K562 (cell line): ENCODE results near the gene LIMS2. TPM values are rescaled to one million over a fixed set of nuclear protein-coding genes. Genes with fewer than 3 reads are reported as not detected.

Experiments used
- BCLAF1 ChIP-seq, 2 experiments: fragments of 450-650 bp in 1 of 2; IDR thresholded peaks; 2 replicates each; pipeline ENCODE4 v1.6.1; 2011 to 2017; ENCODE audit warnings: low read depth in 2 of 2, antibody characterized with exemption in 1 of 2, borderline replicate concordance in 1 of 2, low read length in 1 of 2, mild to moderate bottlenecking in 1 of 2, mixed read lengths in 1 of 2; ENCODE audit not compliant: control insufficient read depth in 1 of 2
- BRF2 ChIP-seq: IDR thresholded peaks from 3 replicates; pipeline ENCODE4 v1.6.1; 2011; ENCODE audit warnings: borderline replicate concordance, mild to moderate bottlenecking; ENCODE audit not compliant: insufficient read length, insufficient read depth
- CEBPZ ChIP-seq: fragments of 150-350 bp; IDR thresholded peaks from 2 replicates; pipeline ENCODE4 v1.6.1; 2014; ENCODE audit warnings: low read depth, mild to moderate bottlenecking, low read length, borderline replicate concordance
- JUN ChIP-seq, 2 experiments: sonication (generic) in 1 of 2; formaldehyde crosslinking in 1 of 2; IDR thresholded peaks; 2 replicates each; pipeline versions ENCODE4 v1.6.1 to v1.8.0; 2012 to 2022; ENCODE audit warnings: borderline replicate concordance in 2 of 2, mild to moderate bottlenecking in 2 of 2, improper control_type of control experiment in 1 of 2, low read depth in 1 of 2, low read length in 1 of 2, missing genetic modification reagents in 1 of 2
- MCM2 ChIP-seq: fragments of 450-650 bp; IDR thresholded peaks from 2 replicates; pipeline ENCODE4 v1.6.1; 2017; ENCODE audit warnings: low read depth, mild to moderate bottlenecking
- NR2C1 ChIP-seq, 2 experiments: fragments of 450-650 bp; IDR thresholded peaks; 2 replicates each; pipeline ENCODE4 v1.6.1; 2017; ENCODE audit warnings: mild to moderate bottlenecking in 2 of 2, antibody characterized with exemption in 1 of 2, inconsistent platforms in 1 of 2, missing compliant biosample characterization in 1 of 2, missing genetic modification characterization in 1 of 2
- PHF20 ChIP-seq: fragments of 450-650 bp; IDR thresholded peaks from 2 replicates; pipeline ENCODE4 v1.6.1; 2018; ENCODE audit not compliant: partially characterized antibody
- SMC3 ChIP-seq: conservative IDR thresholded peaks from 2 replicates; pipeline ENCODE4 v1.6.1; 2011; ENCODE audit warnings: low read depth, low read length, improper control_type of control experiment; ENCODE audit not compliant: insufficient read depth
- TARDBP ChIP-seq: fragments of 450-650 bp; IDR thresholded peaks from 2 replicates; pipeline ENCODE4 v1.6.1; 2016
- XRCC3 ChIP-seq: fragments of 450-650 bp; IDR thresholded peaks from 2 replicates; pipeline ENCODE4 v1.6.1; 2017; ENCODE audit warnings: mild to moderate bottlenecking, moderate library complexity
- ZMIZ1 ChIP-seq, 2 experiments: fragments of 150-350 bp in 1 of 2; IDR thresholded peaks; 2 replicates each; pipeline ENCODE4 v1.6.1; 2012 to 2016; ENCODE audit warnings: low read depth in 2 of 2, low read length in 2 of 2, mild to moderate bottlenecking in 1 of 2, moderate library complexity in 1 of 2
- ZNF184 ChIP-seq: sonication (generic); formaldehyde crosslinking; IDR thresholded peaks from 2 replicates; pipeline ENCODE4 v1.5.0; 2020; ENCODE audit warnings: missing genetic modification reagents
- ZNF217 ChIP-seq: sonication (generic); formaldehyde crosslinking; IDR thresholded peaks from 2 replicates; pipeline ENCODE4 v1.8.0; 2022; ENCODE audit warnings: mild to moderate bottlenecking, missing genetic modification reagents
- polyA plus RNA-seq, 8 experiments: library from polyadenylated mRNA; depleted of rRNA in 4 of 8; stranded (reverse) in 5 of 8; unstranded in 3 of 8; fragments of >200 nt; fragmentation: Nextera tagmentation in 2 of 8; fragmentation: Illumina TruSeq in 1 of 8; extraction: Ambion mirVana in 2 of 8; extraction: Trizol in 1 of 8; gene quantifications; 2 replicates each; pipeline versions ENCODE4 v1.2.1 to v1.2.3, GENCODE V29; 2011 to 2014; ENCODE audit warnings: inconsistent platforms in 1 of 8, missing spikeins in 1 of 8
- total RNA-seq, 7 experiments: library from RNA; depleted of rRNA in 6 of 7; stranded (reverse); fragments of >200 nt in 6 of 7; fragmentation: Illumina TruSeq in 2 of 7; extraction: Trizol in 2 of 7; gene quantifications; 2 replicates each; pipeline versions ENCODE4 v1.2.1 to v1.2.3, GENCODE V29; 2011 to 2021; ENCODE audit warnings: low replicate concordance in 1 of 7

The LIMS2 gene
- total and polyA plus RNA-seq, 9 of the 15 experiments (the other 6 are each of a cell fraction or from before 2014, with no cell fraction given), result 0.04 to 0.22 TPM; not detected in 7

GRCh38 chr2:127649684-127650040 lies 25.7 kb downstream of the LIMS2 start (continued):
- TF ChIP-seq BRF2, result no peak
- no peak for TF ChIP-seq ZMIZ1 (IDR thresholded peaks at IDR 0.05; ENCODE audit: low read depth in 2 of 2, low read length in 2 of 2)
- no peak for TF ChIP-seq ZNF184 (CRISPR knock-in tag)
- no peak for TF ChIP-seq TARDBP
- TF ChIP-seq XRCC3, result no peak
- no peak for TF ChIP-seq MCM2
- TF ChIP-seq JUN (IDR thresholded peaks at IDR 0.05; ENCODE audit: borderline replicate concordance, low read depth, low read length), result no peak
- TF ChIP-seq JUN (CRISPR knock-in tag; IDR thresholded peaks at IDR 0.05; ENCODE audit: borderline replicate concordance), result no peak
- TF ChIP-seq PHF20, result no peak
- TF ChIP-seq BCLAF1 (IDR thresholded peaks at IDR 0.05; ENCODE audit: borderline replicate concordance in 1 of 2, control insufficient read depth in 1 of 2, low read depth in 2 of 2, low read length in 1 of 2), result no peak
- no peak for TF ChIP-seq CEBPZ
- no peak for TF ChIP-seq ZNF217 (CRISPR knock-in tag)
- TF ChIP-seq SMC3, result peak; percentile 83
- no peak for TF ChIP-seq NR2C1 (IDR thresholded peaks at IDR 0.05)
- no peak for TF ChIP-seq NR2C1 (tag; IDR thresholded peaks at IDR 0.05)
